Stimulated activated CD8-positive, alpha-beta memory T cell treated with anti-CD3 and anti-CD28 coated beads, Interleukin-2, amount 100 ng/mL, for 48 hours (primary cell): ENCODE measurements around the gene GRID2.
"Not testable (repeated sequence)": the region's sequence is repeated elsewhere in the genome, so short reads cannot be mapped to it uniquely, and the experiment has no call there.

Source experiments
- DNase-seq, 2 donors: peaks; one replicate each; pipeline ENCODE4 v3.0.0-alpha.2; 2020; ENCODE audit warnings: low read depth in 2 of 2

Gene GRID2

DNA sequence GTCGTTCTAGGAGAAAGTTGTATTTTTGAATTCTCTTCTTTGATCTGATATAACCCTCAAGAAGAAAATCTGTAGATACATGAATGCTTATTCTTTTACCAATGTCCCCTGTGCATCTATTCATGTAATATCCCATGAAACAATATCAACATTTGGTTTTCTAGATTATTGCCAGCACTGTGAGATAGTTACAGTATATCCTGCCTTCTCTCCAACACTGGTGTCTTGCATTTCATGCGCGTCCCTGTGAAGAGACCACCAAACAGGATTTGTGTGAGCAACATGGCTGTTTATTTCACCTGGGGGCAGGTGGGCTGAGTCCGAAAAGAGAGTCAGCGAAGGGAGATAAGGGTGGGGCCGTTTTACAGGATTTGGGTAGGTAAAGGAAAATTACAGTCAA lies 135.0 kb downstream of the GRID2 start:
- DNase-seq, result not testable (repeated sequence)

DNA sequence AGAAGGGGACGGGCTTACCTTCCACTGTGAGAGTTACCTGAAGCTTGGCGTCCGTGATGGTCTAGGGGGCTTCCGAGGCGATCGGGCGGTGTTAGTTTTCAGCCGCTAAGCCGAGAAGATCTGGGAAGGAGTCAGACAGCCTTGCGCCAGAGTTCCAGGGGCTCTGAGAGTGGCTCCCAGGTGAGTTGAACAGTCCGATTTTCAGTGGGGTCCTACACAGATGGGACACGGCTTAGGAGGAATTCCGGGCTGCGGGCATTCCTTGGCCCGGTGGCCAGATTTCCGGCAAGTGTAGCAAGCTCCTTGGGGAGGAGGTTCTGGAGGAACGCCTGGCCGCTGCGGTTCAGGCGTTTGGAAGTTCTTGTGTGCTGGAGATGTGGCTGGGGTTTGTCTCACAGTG lies 138.4 kb downstream of the GRID2 start:
- not testable (repeated sequence) for DNase-seq

DNA sequence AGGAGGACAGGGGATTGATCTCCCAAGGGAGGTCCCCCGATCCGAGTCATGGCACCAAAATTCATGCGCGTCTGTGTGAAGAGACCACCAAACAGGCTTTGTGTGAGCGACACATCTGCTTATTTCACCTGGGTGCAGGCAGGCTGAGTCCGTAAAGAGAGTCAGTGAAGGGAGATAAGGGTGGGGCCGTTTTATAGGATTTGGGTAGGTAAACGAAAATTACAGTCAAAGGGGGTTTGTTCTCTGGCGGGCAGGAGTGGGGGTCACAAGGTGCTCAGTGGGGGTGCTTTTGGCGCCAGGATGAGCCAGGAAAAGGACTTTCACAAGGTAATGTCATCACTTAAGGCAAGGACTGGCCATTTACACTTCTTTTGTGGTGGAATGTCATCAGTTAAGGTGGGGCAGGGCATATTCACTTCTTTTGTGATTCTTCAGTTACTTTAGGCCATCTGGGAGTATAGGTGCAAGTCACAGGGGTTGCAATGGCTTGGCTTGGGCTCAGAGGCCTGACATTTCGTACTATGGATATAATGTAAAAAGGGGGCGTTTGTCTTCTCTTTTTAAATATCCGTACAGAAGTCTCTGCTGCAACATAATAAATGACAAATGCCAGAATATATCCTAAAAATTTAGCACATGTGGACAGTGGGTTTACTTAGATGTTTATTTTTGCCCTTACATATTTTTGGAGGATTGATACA lies 140.5 kb downstream of the GRID2 start:
- DNase-seq, result not testable (repeated sequence)

DNA sequence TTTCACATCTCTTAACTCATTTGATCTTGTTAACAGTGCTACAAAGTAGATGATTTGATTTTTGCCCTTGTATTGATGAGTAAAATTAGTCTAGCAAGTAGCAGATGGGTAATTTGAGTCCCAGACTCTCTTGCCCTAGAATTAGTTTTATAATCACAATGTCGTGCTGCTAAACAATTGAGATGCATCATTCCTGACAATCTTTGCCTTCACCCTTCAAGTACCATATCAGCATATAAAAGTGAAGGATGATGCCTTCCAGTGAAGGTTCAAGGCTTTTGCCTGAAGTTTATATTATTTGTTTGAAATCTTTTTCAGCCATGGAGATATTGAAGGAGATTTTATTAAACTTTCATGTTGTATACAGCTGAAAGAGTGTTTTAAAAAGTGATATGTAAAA lies 141.4 kb downstream of the GRID2 start:
- DNase-seq, result no peak

DNA sequence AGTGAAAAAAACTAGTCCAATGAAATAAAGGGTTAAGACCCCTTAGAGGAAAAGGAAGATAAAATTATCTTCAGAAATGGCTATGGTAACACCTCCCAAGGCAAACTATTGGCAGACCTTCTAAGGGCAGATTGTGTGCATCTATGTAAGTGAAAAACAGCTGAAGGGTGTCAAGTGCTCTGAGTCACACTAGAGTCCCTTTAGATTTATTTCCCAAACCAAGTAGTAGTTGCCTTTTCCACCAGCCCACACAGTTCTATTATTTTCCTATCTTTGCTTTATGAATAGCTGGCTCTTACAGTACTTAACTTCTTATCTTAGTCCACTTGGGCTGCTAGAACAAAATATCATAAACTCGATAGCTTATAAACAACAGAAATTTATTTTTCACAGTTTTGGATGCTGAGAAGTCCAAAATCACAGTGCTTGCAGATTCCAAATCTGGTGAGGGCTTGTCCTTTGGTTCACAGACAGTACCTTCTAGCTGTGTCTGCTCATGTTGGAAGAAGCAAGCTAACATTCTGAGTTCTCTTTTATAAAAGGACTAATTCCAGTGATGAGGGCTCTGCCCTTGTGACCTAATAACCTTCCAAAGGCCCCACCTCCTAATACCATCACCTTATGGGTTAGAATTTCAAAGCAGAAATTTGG lies 143.6 kb downstream of the GRID2 start:
- DNase-seq, result no peak

DNA sequence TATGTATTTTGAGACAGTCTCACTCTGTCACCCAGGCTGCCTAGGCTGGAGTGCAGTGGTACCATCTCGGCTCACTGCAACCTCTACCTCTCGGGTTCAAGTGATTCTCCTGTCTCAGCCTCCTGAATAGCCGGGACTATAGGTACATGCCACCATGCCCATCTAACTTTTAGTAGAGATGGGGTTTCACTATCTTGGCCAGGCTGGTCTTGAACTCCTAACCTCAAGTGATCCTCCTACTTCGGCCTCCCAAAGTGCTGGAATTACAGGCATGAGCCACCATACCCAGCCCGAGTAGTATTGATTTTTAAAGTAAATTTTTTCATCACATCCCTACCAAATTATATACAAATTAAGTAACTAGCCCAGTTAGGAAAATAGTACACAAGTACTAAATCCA lies 144.4 kb downstream of the GRID2 start:
- DNase-seq, result not testable (repeated sequence)

DNA sequence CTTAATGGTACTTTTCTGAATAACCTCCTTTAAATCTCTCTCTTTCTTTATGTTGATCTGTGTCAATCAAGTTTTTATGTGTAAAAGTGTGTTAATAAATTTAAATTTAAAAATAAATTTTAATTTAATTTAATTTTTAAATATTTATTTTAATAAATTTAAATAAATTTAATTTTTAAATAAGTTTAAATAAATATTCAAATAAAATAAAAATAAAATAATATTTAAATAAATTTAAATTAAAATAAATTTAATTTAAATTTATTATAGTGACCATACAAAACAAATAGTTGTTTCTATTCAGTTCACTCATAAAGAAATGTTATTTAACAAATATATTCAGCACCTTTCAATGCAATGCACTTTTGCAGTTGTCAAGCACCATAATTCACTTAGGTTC lies 146.9 kb downstream of the GRID2 start:
- no peak for DNase-seq

DNA sequence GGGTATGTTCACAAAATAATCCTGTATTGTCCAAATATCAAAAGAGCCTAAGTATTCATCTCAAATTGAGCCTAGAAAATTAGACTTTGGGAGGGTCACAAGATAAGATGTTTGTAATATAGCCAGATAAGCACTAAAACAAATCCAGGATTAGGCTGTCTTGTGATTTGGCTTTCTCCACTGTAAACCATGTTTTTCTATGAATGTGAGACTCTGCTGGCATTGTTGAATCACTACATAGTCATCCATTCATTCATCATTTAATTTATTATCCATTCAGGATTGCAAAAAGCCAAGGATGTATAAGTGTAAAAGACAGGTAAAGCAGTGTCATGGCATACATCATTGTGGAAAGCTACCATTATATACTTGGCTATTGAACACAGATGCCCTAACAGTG lies 148.0 kb downstream of the GRID2 start:
- DNase-seq, result no peak

DNA sequence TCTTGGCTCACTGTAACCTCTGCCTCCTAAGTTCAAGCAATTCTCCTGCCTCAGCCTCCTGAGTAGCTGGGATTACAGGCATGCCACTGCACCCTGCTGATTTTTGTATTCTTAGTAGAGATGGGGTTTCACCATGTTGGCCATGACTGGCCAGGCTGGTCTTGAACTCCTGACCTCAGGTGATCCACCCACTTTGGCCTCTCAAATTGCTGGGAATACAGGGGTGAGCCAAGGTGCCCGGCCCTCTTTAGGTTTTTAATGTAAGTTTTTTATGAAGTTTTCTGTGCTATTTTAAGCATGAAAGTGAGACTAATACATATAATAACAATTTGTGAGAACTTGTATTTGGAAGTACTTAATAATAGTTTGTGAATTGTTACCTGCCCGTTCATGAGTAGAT lies 148.6 kb downstream of the GRID2 start:
- not testable (repeated sequence) for DNase-seq

DNA sequence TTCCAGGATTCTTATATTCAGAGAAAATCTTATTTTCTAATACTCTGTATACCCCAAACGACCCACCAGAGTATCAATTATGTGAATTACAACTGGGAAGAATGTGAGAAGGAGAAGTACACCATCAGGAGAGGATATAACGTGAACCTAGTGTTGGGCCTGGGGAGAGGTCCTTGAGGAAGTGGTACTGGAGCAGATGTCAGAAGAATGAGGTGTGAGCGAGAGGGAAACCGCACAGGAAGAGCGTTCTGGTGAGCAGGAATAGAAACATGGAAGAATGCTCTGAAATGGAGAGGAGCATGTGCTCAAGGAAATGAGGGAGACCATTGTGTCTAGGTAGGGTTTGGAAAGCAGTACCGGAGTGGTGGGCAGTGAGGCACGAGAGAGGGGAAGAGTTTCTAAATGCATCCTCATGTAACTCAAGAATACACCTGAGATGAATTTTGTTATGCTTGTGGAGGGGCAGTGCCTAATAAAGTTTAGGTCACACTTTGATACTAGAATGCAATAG lies 151.6 kb downstream of the GRID2 start:
- DNase-seq, result no peak

DNA sequence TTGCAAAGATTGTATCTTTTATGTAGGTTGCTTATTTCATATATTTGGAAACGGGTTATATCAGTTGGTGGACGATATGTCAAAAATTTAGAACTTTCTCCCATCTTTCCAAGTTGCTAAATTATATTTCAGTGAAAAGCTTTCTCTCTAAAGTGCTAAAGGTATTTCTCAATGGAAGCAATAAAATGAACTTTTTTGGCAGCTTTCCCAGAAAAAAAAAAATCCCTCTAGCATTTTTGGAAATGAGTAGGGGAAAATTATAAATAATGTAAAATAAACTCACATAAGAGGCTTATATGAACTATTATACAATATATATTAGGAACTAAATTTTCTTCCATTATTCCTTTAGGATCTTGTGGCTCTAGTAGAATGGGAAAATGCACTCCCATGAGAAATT lies 152.2 kb downstream of the GRID2 start:
- DNase-seq, result no peak

DNA sequence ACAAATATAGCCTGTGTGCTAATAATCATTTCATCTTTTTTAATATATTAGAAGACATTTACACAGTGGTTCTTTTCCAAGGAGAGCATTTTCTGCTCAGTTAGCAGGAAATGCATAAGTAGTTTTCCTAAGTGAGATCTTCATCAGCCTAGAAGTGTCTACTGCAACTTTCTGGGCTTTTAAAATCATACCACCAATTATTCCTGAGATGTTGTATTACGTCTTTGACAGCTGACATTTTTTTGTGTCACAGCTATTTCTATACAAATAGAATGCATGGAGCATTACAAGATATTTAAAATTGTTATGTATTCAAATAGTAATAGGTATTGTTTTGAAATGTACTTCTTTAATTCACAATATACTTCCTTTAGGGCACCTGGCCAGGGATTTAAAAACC lies 158.0 kb downstream of the GRID2 start:
- DNase-seq, result no peak

DNA sequence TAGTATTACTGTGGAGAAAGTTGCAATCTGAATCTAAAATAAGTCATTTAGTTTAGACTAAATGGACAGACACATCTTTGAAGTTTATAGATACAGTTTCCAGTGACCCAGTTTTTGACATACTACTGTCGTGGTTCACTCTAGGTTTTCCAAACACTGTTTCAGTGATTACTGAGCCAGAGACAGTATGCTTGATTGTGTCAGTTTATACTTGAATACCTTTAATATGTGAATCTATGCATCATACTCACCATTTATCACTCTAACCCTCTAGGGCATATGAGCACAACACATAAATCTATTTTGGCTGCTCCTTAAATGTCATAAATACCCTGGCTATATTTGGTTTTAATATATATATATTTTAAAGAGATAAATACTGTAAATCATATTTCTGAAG lies 173.5 kb downstream of the GRID2 start:
- DNase-seq, result no peak

DNA sequence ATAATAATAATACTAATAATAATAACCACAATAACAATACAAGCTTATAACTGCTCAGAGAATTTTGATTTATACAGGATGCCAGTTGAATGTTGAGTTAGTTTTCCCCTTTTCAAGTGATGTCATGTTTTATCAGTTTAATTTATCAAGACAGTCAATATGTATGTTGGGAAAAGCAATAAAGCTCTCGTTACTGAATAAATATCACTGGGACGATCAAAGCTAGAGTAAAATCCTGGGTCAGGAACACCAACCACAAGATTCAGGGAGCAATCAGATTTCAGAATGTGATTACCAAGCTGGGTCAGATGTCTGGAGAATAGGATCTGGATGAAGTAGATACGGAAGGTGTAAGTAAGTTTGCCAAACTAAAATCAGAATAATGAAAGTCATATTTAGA lies 179.6 kb downstream of the GRID2 start:
- DNase-seq, result no peak

DNA sequence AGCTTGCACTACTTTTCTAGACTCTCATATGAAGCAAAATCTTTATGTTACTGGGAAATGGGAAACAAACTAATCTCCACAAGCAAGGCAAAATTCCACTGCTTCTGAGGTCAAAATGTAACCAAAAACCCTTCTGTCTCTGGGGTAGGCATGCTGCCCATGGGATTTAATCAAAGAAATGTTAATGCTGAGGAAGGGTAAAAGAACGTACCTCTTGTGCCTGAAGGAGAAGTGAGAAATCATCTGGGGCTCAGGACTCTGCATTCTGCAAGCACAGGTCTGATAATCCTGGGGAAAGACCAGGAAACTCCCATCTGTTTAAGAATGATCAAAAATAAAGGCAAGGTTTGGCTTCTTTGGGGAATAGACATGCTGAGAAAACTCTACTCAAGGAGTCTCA lies 184.7 kb downstream of the GRID2 start:
- no peak for DNase-seq

DNA sequence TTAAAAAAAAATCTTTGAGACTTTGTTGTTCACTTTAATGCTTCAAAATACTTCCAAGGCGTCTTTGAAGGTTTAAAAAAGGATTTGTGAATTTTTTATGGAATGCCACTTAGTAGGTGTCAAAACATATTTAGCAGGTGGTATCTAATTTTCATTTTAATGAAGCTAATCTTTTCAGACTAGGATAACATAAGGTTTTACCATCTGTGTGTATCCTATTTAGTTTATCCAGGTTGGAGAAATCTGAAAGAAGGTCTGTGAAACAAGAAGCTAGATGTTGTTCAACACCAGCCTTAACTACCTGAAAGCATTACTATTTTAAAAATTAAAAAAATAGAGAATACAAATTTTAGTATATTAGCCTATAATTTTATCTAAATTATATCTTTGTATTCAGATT lies 193.4 kb downstream of the GRID2 start:
- DNase-seq, result no peak

DNA sequence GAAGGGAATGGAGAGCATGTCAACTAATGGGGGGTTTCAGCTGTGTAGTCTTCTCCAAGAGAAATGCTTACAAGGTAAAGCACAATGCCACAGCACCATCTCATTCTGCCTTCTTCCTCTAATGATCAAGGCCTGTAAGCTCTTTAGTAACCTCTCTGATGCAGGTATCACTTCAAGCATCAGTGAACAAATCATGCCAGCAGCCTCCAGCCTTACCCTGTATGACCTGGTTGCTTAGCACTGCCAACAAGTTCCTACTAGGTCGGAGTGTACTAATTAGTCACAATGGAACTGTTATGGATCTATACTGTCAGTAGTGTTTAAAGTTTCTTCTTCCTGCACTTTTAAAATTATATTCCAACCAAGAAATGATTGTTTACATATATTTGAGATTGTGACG lies 197.7 kb downstream of the GRID2 start:
- DNase-seq, result no peak

DNA sequence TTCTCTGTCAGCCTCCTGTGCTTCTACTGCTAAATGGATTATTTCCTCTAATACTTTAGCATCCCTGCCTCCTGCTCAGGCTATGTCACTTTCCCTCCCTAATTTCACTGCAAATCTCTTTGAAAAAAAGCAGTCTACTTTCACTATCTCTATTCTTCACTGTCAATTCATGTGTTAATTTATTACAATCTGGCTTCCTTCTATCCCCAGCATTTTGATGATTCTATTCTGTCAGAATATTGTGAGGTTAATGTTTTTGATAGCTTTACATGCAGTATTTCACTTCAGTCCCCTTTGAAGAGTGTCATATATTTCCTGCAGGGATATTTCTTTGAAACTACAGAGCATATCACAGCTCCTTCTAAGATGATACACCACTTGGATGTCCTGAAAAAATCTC lies 203.2 kb downstream of the GRID2 start:
- no peak for DNase-seq

DNA sequence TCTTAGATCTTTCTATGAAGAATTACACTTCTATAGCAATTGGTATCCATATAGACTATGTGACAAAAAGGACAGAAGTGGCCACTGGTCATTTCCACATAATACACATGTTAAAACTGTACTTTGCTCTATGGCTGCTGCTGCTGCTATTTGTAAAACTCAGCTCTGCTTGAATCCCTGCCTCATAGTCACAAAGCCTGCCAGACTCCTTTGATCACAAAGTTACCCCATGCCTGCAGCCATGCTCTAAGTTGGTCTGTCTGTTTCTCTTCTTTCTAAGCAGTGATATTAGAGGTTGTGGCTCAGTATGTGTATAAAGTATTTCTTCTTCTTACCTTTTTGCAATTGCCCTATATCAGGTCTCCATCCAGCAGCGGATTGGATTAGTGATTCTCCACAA lies 210.9 kb downstream of the GRID2 start:
- no peak for DNase-seq

DNA sequence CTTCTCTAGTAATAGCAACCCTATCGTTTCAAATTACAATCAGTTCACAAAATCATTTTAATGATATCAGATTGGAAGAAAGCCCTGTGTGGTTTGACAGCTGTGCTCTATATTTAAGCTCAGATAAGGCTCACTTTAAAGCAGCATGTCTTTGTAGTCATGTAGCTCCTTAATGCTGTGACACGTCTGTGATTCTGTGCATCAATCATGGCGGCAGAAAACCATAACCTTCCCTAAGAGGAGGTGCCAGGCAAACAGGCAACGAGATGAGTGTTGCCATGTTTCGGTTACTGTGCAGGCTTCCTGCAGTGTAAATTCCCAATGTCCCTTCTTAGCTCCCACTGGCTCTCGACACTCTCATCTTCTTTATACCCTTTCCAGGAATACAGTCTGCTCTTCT lies 212.7 kb downstream of the GRID2 start:
- DNase-seq, result no peak

DNA sequence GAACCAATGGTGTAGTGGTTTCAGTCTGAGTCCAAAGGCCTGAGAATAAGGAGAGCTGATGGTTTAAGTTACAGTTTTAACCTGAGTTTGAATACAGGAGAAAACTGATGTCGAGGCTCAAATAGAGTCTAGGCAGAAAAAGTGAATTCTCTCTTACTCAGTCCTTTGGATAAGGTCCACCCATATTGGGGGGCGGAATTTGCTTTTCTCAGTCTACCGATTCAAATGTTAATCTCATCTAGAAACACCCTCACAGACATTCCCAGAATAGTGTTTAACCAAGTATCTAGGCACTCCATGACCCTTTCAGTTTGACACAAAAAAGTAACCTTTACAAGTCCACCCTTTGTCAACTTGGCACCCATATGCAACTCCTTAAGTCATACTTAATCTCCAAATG lies 216.0 kb downstream of the GRID2 start:
- no peak for DNase-seq

DNA sequence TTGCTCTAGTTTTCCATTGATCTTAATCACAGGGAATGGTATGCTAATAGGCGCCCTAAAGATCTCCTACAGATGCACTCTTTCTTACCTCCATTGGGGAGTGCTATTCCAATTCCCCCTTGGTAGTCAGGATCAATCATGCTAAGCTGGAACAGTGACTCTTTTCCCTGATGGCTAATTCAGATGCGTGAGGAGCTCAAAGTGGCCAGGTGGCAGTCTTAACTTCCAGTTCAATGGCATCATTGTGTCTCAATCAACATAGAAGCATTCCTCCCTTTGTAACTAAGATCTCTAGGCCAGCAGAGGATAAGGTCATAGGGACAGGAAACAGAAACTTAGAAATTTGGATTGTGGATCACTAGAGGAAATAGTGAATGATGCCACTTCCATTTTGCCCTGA lies 216.8 kb downstream of the GRID2 start:
- DNase-seq, result no peak

DNA sequence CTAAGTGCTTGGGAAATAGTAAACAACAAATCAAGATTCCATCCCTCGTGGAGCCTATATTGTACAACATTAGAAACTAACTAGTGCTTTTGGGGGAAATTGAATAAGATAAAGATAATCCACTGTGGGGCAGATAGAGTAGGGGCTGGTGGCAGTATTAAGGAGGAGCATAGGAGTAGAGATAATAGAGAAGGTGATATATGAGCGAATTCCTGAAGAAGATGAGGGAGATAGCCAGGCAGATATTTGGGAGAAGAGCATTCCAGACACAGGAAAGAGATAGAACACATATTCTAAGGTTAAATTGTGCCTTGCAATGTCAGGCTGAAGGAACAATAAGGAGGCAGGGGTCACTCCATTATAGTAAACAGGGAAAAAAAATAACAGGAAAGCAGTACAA lies 218.2 kb downstream of the GRID2 start:
- no peak for DNase-seq

DNA sequence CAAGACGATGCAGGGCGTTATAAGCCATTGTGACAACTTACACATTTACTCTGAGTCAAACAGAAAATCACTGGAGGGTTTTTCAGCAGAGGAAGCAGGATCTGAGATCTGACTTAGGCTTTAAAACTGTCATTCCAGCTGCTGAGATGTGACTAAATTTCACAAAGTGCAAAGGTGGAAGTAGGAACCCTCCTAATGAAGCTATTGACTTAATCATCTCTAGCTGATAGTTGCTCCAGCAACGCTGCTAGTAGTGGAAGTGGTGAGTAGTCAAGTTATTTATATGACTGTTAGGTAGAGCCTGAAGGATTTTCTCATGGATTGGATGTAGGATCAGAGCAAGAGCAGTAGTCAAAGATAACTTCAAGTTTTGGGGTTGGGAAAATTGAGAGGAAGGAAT lies 218.6 kb downstream of the GRID2 start:
- DNase-seq, result no peak
